Measurements from ENCODE around the gene TDRD10. TPM values are rescaled to one million over a fixed set of nuclear protein-coding genes. Genes with fewer than 3 reads are reported as not detected.

TDRD10 gene, protein sequence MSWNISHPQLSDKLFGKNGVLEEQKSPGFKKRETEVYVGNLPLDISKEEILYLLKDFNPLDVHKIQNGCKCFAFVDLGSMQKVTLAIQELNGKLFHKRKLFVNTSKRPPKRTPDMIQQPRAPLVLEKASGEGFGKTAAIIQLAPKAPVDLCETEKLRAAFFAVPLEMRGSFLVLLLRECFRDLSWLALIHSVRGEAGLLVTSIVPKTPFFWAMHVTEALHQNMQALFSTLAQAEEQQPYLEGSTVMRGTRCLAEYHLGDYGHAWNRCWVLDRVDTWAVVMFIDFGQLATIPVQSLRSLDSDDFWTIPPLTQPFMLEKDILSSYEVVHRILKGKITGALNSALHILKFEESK
- 0.44 TPM for total RNA-seq

- ATAC-seq: peak; percentile 50
Observed at GRCh38 chr1:154502066-154502743, at the start of gene TDRD10, which contains the start of gene SHE. Gene TDRD10, plus strand, starts transcription at chr1:154502219. Its CDS starts 4,685 bp downstream, at chr1:154506904. Gene SHE, minus strand, starts transcription at chr1:154502412. Its CDS starts 386 bp downstream, at chr1:154502026.

- ATAC-seq: no peak
Observed at GRCh38 chr1:154453161-154453560, 48.9 kb upstream of the TDRD10 start.

DNA sequence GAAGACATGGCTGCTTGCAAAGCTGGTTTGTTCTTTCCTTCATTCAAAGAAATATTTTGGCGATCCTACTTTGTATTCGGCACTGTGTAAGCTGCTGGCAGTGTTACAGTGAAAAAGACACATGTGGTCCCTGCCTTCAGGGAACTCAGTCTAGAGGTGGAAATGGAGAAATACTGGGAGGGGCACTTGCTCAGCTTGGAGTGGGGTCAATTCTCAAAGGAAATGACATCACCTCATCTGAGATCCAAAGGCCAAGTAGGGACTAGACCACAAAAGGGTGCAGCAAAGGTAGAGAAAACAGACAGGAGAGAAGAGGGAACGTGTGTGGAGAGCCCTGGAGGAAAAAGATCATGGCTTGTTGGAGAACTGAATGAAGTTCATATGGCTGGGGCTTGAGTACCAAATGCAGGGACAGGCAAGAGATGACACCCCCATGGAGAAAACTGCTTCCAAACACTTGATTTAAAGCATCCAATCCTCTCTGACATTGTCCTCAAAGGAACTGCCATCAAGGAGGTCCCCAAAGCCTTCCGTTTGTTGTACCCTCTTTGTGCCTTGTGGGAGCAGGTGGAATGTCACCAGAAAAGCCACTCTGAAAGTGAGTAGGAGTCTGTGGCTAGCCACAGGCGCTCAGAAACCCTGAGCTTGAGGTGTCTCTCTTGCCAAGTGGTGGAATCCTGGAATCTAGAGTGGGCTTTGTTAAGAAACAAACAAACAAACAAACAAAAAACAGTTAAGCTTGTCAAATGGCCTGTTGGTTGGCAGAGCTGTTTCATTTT is 48.3 kb upstream of the TDRD10 start:
- ATAC-seq: peak; percentile 75

DNA sequence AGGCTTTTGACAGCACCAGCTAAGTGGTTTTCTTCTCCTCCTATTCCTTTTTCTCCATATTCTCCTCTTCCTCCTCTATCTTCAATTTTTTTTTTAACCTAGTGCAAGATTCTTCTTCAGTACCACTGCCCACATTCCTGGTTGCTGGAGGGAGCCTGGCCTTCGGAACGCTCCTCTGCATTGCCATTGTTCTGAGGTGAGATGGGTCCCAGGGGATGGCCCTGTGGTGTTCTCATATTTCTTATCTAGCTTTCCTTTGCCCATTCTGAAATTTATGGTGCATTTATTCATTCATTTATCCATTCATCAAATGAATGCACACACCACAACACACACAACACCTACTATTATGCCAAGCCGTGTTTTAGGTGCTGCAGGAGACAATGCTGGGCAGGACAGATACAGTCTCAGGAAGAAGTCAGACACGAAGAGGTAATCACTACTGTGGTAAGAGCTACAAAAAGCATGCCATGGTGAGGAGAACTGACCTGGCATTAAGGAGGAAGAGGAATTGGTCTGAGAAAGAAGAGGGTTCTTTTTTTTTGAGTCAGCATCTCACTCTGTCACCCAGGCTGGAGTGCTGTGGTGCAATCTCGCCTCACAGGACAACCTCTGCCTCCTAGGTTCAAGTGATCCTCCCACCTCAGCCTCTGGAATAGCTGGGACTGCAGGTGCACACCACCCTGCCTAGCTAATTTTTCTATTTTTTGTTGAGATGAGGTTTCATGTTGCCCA is 47.5 kb upstream of the TDRD10 start:
- no peak for ATAC-seq

GRCh38 chr1:154456631-154457030 is 45.4 kb upstream of the TDRD10 start:
- no peak for ATAC-seq

DNA sequence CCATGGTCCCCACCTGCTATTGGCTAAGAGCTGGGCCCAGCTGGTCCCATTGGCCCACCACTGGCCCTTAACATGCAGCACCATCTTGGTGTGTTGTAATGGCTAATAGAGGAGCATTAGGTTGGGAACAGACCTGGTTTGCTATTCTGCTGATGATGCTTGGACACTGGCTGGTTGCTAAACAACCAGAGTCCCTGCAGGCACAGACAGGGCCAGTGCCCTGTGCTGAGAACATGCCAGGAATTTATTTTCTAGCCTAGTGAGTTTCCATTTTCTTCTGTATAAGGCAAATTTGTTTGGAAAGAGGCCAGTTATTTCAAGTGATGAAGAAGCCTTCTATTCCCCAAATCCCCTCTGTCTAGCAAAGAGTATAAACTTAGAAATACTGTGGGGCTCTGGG is 42.9 kb upstream of the TDRD10 start:
- no peak for ATAC-seq

GRCh38 chr1:154460695-154461260 is 41.2 kb upstream of the TDRD10 start:
- ATAC-seq: no peak

GRCh38 chr1:154463512-154463990 is 38.5 kb upstream of the TDRD10 start:
- ATAC-seq: no peak

DNA sequence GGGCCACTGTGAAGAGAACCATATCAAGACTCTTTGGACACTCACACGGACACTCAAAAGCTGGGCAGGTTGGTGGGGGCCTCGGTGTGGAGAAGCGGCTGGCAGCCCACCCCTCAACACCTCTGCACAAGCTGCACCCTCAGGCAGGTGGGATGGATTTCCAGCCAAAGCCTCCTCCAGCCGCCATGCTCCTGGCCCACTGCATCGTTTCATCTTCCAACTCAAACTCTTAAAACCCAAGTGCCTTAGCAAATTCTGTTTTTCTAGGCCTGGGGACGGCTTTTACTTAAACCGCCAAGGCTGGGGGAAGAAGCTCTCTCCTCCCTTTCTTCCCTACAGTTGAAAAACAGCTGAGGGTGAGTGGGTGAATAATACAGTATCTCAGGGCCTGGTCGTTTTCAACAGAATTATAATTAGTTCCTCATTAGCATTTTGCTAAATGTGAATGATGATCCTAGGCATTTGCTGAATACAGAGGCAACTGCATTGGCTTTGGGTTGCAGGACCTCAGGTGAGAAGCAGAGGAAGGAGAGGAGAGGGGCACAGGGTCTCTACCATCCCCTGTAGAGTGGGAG is 36.3 kb upstream of the TDRD10 start:
- no peak for ATAC-seq

GRCh38 chr1:154466206-154466605 is 35.8 kb upstream of the TDRD10 start:
- no peak for ATAC-seq

- no peak for ATAC-seq
Observed at GRCh38 chr1:154466921-154467417, 35.0 kb upstream of the TDRD10 start.

DNA sequence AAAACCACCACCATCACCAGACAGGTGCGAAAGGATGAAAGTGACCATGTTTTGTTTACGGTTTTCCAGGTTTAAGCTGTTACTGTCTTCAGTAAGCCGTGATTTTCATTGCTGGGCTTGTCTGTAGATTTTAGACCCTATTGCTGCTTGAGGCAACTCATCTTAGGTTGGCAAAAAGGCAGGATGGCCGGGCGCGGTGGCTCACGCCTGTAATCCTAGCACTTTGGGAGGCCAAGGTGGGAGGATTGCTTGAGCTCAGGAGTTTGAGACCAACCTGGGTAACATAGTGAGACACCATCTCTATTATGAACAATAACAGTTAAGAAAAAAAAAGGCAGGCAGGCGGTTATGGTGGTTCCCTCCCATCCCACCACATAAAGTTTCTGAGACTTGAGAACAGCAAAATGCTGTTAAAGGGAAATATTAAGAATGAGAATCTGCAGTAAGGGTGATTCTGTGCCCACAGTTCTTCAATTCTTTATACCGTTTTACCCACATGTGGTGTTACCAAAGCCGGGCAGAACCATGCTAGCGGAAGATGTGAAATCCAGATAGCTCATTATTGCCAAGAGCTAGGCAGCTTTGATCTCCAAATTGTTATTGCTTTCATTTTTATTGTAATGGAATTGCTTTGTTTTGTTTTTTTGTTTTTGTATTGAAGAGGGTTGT is 34.5 kb upstream of the TDRD10 start:
- ATAC-seq: no peak

GRCh38 chr1:154468535-154469250 is 33.3 kb upstream of the TDRD10 start:
- no peak for ATAC-seq

- no peak for ATAC-seq
Observed at GRCh38 chr1:154469844-154470560, 32.0 kb upstream of the TDRD10 start.

DNA sequence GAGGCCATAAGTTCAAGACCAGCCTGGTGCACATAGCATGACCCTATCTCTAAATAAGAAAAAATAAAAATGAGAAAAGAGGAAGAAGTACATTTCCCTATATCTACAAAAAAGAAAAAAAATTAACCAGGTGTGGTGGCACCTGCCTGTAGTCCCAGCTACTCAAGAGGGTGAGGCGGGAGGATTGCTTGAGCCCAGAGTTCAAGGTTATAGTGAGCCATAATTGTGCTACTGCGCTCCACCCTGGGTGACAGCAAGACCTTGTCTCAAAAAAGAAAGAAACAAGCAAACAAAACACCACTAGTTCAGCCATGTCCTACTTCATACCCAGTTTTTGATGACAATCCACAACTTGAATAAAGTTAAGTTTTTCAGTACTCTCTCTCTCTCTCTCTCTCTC is 30.7 kb upstream of the TDRD10 start:
- no peak for ATAC-seq

DNA sequence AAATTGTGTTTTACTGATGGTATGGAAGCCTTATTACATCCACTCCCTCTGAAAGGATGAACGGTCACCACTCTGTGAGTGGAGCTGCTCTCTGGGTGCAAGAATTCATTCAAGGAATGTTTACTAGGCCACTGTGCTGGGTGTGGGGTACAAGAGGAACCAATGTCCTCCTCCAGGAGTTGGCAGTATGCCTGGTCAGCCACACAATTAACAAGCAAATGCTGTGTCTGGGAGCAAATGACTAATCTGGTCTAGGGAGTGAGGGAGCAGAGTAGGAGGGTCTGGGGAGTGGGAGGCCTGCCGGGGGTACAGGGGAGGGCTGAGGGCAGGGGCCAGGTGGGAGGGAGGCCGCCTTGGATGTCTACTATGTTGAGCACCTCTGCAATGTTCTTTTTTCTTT is 27.2 kb upstream of the TDRD10 start:
- ATAC-seq: no peak

- peak; percentile 53 for ATAC-seq
Observed at GRCh38 chr1:154476791-154477190, 25.2 kb upstream of the TDRD10 start.

DNA sequence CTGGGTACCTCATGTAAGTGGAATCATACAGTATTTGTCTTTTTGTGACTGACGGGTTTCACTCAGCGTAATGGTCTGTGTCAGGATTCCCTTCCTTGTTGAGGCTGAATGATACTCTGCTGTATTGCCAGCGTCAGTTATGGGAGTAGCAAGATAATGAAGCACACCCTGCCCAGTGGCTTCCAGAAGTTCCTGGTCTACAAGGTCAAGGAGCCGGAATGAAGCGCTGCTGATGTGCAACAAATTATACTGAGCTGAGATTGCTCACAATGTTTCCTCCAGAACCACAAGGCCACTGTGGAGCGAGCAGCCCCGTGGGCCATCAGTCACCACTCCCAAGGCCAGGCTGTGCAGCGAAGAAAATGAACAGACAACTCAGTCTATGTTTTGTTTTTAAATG is 24.0 kb upstream of the TDRD10 start:
- no peak for ATAC-seq

DNA sequence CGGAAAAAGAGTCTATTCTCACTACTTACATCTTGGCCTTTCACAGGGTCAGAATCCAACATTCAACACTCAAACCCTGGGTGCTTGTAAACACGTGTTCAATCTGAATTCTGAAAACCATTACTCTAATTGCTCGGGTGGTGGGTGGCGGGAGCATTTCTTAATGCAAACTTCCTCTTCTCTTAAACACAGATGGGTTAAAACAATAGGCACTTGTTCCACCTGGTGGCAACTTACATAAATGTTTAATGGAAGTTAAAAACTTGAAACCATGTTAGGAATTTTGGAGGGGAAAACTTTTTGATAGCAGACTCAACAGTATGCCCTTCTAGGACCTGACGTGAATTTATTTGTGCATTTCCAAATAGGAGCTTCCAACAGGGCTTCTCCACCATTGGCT is 23.4 kb upstream of the TDRD10 start:
- no peak for ATAC-seq
